ENCODE data around the gene RPTN.

The RPTN gene

DNA sequence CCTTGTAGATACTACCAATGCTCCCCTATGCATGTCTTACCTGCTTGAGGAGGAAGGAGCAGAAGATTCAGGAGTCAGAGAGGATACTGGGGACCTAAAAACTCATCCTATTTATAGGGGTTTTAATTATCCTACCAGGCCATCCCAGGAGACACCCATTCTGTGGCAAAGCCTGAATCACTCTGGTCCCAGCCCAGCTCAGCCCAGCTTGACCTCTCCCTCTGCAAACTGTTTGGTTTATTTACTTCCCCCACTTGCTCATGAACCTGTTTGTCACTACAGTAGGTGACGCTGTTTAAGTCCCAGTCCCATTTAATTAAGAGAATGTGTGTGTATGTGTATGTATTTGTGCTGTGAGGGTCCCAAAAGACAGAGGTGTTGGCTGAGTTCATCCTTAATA lies at the start of gene RPTN:
RPTN (minus strand) TSS at position 85 of the 400 bp plus-strand sequence. CDS start 1,339 bp downstream, outside the sequence.
- no peaks in the 10 kb centered on the region for H3K4me1 ChIP-seq (ENCODE audit: insufficient read depth, insufficient read length)
- no peak for DNase-seq (ENCODE audit: low read depth, low spot score)
- H3K9me3 ChIP-seq (ENCODE audit: insufficient read depth, low read length): no peaks in the 10 kb centered on the region
- H3K36me3 ChIP-seq (ENCODE audit: insufficient read depth, insufficient read length, low read length): no peaks in the 10 kb centered on the region
- H3K4me3 ChIP-seq (ENCODE audit: insufficient read length, low read depth): no peak within 1 kb of the TSS
- no peaks in the 10 kb centered on the region for H3K27me3 ChIP-seq (ENCODE audit: insufficient read depth, insufficient read length)
- TF ChIP-seq SUZ12 (IDR thresholded peaks at IDR 0.05; ENCODE audit: extremely low read depth, insufficient read depth, insufficient read length) (no peak), ZNF274 (IDR thresholded peaks at IDR 0.05; ENCODE audit: low read depth, low read length) (no peak), YY1 (IDR thresholded peaks at IDR 0.05; ENCODE audit: insufficient read depth, insufficient read length) (no peak)
- no peak within 1 kb of the TSS for H3K9ac ChIP-seq (ENCODE audit: insufficient read length, low read depth)

- Histone ChIP-seq H3K4me1 (ENCODE audit: insufficient read depth, insufficient read length) (no peaks in the 10 kb centered on the region), H3K36me3 (ENCODE audit: insufficient read depth, insufficient read length, low read length) (peaks cover 9% of the 10 kb centered on the region), H3K4me3 (ENCODE audit: insufficient read length, low read depth) (no peak overlapping the region), H3K9me3 (ENCODE audit: insufficient read depth, low read length) (peaks cover 9% of the 10 kb centered on the region; the same call in 1 of the 2 replicates), H3K9ac (ENCODE audit: insufficient read length, low read depth) (no peak overlapping the region), H3K27me3 (ENCODE audit: insufficient read depth, insufficient read length) (no peaks in the 10 kb centered on the region)
- TF ChIP-seq SUZ12 (IDR thresholded peaks at IDR 0.05; ENCODE audit: extremely low read depth, insufficient read depth, insufficient read length): no peak
- no peak for TF ChIP-seq ZNF274 (IDR thresholded peaks at IDR 0.05; ENCODE audit: low read depth, low read length)
- DNase-seq (ENCODE audit: low read depth, low spot score): no peak
These were observed 40.0 kb upstream of the RPTN start for GRCh38 chr1:152198982-152199381.

DNA sequence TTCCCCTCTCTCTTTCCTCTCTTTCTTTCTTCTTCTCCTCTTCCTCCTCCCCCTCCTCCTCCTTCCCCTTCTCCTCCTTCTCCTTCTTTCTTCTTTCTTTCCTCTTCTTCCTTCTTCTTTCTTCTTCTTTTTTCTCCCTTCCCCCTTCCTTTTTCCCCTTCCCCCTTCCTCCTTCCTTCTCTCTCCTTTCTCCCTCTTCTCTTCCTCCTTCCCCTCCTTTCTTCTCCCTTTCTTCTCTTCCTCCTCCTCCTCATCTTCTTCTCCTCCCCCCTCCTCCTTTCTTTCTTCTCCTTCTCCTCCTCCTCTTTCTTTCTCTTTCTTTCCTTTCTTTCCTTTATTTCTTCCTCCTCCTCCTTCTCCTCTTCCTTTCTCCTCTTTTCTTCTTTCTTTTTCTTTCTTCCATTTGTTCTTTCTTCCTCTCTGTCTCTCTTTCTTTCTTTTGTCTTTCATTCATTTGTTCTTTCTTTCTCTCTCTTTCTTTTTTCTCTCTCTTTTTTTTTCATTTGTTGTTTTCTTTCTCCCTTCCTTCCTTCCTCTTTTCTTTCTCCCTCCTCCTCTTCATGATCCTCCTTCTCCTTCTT lies 38.4 kb upstream of the RPTN start:
- no peak for DNase-seq (ENCODE audit: low read depth, low spot score)
- TF ChIP-seq YY1 (IDR thresholded peaks at IDR 0.05; ENCODE audit: insufficient read depth, insufficient read length) (no peak), ZNF274 (IDR thresholded peaks at IDR 0.05; ENCODE audit: low read depth, low read length) (no peak), SUZ12 (IDR thresholded peaks at IDR 0.05; ENCODE audit: extremely low read depth, insufficient read depth, insufficient read length) (no peak)
- H3K27me3 ChIP-seq (ENCODE audit: insufficient read depth, insufficient read length): no peaks in the 10 kb centered on the region

DNA sequence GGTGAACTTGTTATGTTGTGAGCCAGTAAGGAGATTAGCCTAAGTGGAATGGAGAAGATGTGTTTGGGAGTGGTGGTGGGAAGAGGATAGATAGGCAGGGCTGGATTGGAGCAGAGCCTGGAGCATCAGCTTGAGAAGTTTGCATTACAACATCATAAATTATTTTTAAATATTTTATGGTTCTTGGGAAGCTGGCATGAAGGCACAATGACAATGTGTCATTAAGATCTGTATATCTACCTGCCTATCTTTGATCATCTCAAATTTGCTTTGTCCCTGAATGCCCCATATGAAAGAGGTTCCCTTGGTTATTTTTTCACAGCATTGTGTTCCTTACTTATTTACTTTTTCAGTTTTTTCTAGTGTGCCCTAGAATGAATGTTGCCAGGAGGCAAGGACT lies 32.7 kb upstream of the RPTN start:
- Histone ChIP-seq H3K4me1 (ENCODE audit: insufficient read depth, insufficient read length) (no peaks in the 10 kb centered on the region), H3K9me3 (ENCODE audit: insufficient read depth, low read length) (peaks cover 14% of the 10 kb centered on the region), H3K9ac (ENCODE audit: insufficient read length, low read depth) (no peak overlapping the region), H3K4me3 (ENCODE audit: insufficient read length, low read depth) (no peak overlapping the region), H3K27me3 (ENCODE audit: insufficient read depth, insufficient read length) (no peaks in the 10 kb centered on the region), H3K36me3 (ENCODE audit: insufficient read depth, insufficient read length, low read length) (no peaks in the 10 kb centered on the region)
- no peak for DNase-seq (ENCODE audit: low read depth, low spot score)
- TF ChIP-seq ZNF274 (IDR thresholded peaks at IDR 0.05; ENCODE audit: low read depth, low read length): no peak
- TF ChIP-seq YY1 (IDR thresholded peaks at IDR 0.05; ENCODE audit: insufficient read depth, insufficient read length): no peak
- TF ChIP-seq SUZ12 (IDR thresholded peaks at IDR 0.05; ENCODE audit: extremely low read depth, insufficient read depth, insufficient read length): no peak

More for the DNA sequence above, 38.4 kb upstream of the RPTN start:
- H3K4me3 ChIP-seq (ENCODE audit: insufficient read length, low read depth): no peak overlapping the region
- peaks cover 14% of the 10 kb centered on the region for H3K9me3 ChIP-seq (ENCODE audit: insufficient read depth, low read length)
- no peak overlapping the region for H3K9ac ChIP-seq (ENCODE audit: insufficient read length, low read depth)
- H3K36me3 ChIP-seq (ENCODE audit: insufficient read depth, insufficient read length, low read length): peaks cover 7% of the 10 kb centered on the region
- no peaks in the 10 kb centered on the region for H3K4me1 ChIP-seq (ENCODE audit: insufficient read depth, insufficient read length)

DNA sequence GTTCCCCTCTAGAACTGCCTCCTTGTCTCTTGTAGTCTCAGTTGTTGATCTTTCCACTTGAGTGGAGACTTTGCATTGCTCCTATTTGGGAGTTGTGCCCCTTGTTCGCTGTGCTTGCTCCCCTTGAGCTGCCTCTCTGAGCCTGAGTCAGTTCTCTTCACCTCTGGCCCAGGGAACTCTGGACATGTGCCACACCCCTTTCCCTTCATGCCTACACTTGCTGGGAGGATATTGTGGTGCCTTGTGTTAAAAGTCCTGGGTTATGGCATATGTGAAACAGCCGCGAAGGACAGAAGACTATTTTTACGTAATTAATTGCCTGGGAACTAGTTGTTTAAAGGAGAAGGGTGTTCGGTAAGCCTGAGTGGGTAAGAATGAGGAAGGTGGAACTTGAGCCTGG lies 32.2 kb upstream of the RPTN start:
- no peak overlapping the region for H3K9ac ChIP-seq (ENCODE audit: insufficient read length, low read depth)
- no peaks in the 10 kb centered on the region for H3K36me3 ChIP-seq (ENCODE audit: insufficient read depth, insufficient read length, low read length)
- no peak for DNase-seq (ENCODE audit: low read depth, low spot score)
- H3K4me1 ChIP-seq (ENCODE audit: insufficient read depth, insufficient read length): no peaks in the 10 kb centered on the region
- H3K4me3 ChIP-seq (ENCODE audit: insufficient read length, low read depth): no peak overlapping the region
- peaks cover 14% of the 10 kb centered on the region for H3K9me3 ChIP-seq (ENCODE audit: insufficient read depth, low read length)
- H3K27me3 ChIP-seq (ENCODE audit: insufficient read depth, insufficient read length): no peaks in the 10 kb centered on the region
- TF ChIP-seq YY1 (IDR thresholded peaks at IDR 0.05; ENCODE audit: insufficient read depth, insufficient read length): no peak
- TF ChIP-seq SUZ12 (IDR thresholded peaks at IDR 0.05; ENCODE audit: extremely low read depth, insufficient read depth, insufficient read length): no peak
- no peak for TF ChIP-seq ZNF274 (IDR thresholded peaks at IDR 0.05; ENCODE audit: low read depth, low read length)

- TF ChIP-seq YY1 (IDR thresholded peaks at IDR 0.05; ENCODE audit: insufficient read depth, insufficient read length) (no peak), SUZ12 (IDR thresholded peaks at IDR 0.05; ENCODE audit: extremely low read depth, insufficient read depth, insufficient read length) (no peak), ZNF274 (IDR thresholded peaks at IDR 0.05; ENCODE audit: low read depth, low read length) (no peak)
- H3K9me3 ChIP-seq (ENCODE audit: insufficient read depth, low read length): peaks cover 14% of the 10 kb centered on the region
- H3K4me3 ChIP-seq (ENCODE audit: insufficient read length, low read depth): no peak overlapping the region
- no peaks in the 10 kb centered on the region for H3K27me3 ChIP-seq (ENCODE audit: insufficient read depth, insufficient read length)
- no peak for DNase-seq (ENCODE audit: low read depth, low spot score)
- no peaks in the 10 kb centered on the region for H3K36me3 ChIP-seq (ENCODE audit: insufficient read depth, insufficient read length, low read length)
- H3K4me1 ChIP-seq (ENCODE audit: insufficient read depth, insufficient read length): no peaks in the 10 kb centered on the region
- no peak overlapping the region for H3K9ac ChIP-seq (ENCODE audit: insufficient read length, low read depth)
These were observed 31.6 kb upstream of the RPTN start for GRCh38 chr1:152190589-152190988.

GRCh38 chr1:152189657-152190442 lies 30.8 kb upstream of the RPTN start:
- no peaks in the 10 kb centered on the region for H3K4me1 ChIP-seq (ENCODE audit: insufficient read depth, insufficient read length)
- peak overlapping the region; percentile 91 for H3K9ac ChIP-seq (ENCODE audit: insufficient read length, low read depth)
- no peaks in the 10 kb centered on the region for H3K27me3 ChIP-seq (ENCODE audit: insufficient read depth, insufficient read length)
- peak; percentile 9 for TF ChIP-seq YY1 (IDR thresholded peaks at IDR 0.05; ENCODE audit: insufficient read depth, insufficient read length)
- TF ChIP-seq SUZ12 (IDR thresholded peaks at IDR 0.05; ENCODE audit: extremely low read depth, insufficient read depth, insufficient read length): no peak
- peak; percentile 85 for DNase-seq (ENCODE audit: low read depth, low spot score)
- no peaks in the 10 kb centered on the region for H3K36me3 ChIP-seq (ENCODE audit: insufficient read depth, insufficient read length, low read length)
- peaks cover 10% of the 10 kb centered on the region for H3K9me3 ChIP-seq (ENCODE audit: insufficient read depth, low read length)
- peak overlapping the region; percentile 75 for H3K4me3 ChIP-seq (ENCODE audit: insufficient read length, low read depth)

Data from NT2/D1 (cell line).